GM12872 (cell line): Measurements from ENCODE around the gene PQBP1.

Experiments
- CTCF ChIP-seq: IDR thresholded peaks from 3 replicates; pipeline ENCODE4 v1.5.1; 2011; ENCODE audit warnings: low read depth, mild to moderate bottlenecking, low read length, moderate library complexity; ENCODE audit not compliant: insufficient read depth

The PQBP1 gene

GRCh38 chrX:48905090-48905790, 7.5 kb downstream of the PQBP1 start:
- TF ChIP-seq CTCF: no peak

DNA sequence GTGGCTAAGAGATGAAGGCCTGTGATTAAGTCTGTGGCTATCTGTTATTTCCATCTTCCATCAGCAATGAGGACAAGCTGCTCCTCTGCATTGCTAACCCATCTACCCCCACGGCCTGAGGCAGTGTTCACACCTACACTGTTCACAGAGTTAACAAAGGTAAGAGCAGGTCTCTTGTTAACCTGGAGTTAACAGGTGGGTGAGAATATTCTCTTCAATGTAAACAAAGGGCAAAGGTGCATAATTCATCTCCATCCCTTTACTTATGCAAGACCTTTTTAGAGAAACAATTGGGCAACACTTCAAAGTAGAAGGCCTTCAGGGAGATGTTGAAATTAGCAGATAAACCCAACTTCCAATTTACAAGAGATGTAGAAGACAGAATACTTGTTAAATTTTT, 10.9 kb downstream of the PQBP1 start:
- no peak for TF ChIP-seq CTCF

DNA sequence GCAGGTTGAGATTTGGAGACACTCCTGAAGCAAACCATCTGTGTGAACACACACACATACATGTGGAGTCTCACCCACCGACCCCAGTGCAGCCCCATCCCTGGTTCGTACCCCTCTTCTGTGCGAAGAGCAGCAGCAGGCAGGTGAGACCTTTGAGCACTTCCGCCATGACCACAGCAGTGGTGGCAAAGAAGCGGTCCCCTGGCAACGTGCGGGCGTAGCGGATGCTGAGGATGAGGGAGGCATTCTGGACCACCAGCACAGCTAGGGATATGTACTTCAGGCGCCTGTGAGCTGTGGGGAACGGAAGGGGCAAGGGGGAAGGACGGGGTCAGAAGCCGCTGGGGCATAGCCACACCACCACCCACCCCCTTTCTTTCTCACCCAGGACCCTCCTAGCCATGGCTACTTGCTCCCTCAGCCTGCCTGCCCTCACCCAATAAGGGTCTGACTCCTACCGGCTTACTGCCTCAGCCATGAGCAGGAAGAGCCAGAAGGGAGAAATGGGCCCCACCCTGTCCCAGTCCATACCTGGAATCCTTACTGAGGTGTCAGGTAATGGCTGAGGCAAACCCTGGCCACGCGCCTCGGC, 12.1 kb downstream of the PQBP1 start:
- no peak for TF ChIP-seq CTCF

GRCh38 chrX:48910926-48911411, 13.2 kb downstream of the PQBP1 start:
- TF ChIP-seq CTCF: no peak

- TF ChIP-seq CTCF: no peak
Measured at GRCh38 chrX:48911412-48912182, 13.9 kb downstream of the PQBP1 start, which contains the start of gene SLC35A2. Gene SLC35A2 (minus strand): TSS chrX:48911646. CDS start chrX:48911636, 10 bp downstream.

- TF ChIP-seq CTCF: no peak
Measured at GRCh38 chrX:48913605-48914366, 16.1 kb downstream of the PQBP1 start.
